HG03521 (cell line): ENCODE results near the gene PRKG1.
"Not testable (repeated sequence)": the region's sequence is repeated elsewhere in the genome, so short reads cannot be mapped to it uniquely, and the experiment has no call there.

Experiments
- ATAC-seq: cut with Tn5 transposase; IDR thresholded peaks from one replicate; pipeline ENCODE4 v1.9.1; 2021; ENCODE audit warnings: mild to moderate bottlenecking, moderate library complexity; ENCODE audit not compliant: unreplicated experiment

Gene PRKG1

DNA sequence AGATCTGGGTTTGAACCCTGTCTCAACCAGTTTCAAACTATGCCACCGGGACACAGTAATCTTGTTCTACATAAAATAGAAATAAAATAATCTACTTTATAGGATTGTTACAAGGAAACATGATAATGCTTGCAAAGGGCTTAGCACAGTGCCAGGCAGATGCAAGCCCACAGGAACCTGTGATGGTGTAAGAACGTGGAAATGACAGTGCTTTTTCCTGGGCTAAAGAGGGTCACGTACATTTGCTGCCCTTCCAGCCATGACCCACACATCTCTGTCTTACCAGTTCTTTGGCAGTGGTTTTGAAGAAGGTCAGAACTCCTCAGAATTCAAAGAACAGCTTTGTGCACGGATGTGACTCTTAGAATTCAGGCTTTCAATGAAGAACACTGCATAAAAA, 342.2 kb downstream of the PRKG1 start:
- ATAC-seq: no peak

DNA sequence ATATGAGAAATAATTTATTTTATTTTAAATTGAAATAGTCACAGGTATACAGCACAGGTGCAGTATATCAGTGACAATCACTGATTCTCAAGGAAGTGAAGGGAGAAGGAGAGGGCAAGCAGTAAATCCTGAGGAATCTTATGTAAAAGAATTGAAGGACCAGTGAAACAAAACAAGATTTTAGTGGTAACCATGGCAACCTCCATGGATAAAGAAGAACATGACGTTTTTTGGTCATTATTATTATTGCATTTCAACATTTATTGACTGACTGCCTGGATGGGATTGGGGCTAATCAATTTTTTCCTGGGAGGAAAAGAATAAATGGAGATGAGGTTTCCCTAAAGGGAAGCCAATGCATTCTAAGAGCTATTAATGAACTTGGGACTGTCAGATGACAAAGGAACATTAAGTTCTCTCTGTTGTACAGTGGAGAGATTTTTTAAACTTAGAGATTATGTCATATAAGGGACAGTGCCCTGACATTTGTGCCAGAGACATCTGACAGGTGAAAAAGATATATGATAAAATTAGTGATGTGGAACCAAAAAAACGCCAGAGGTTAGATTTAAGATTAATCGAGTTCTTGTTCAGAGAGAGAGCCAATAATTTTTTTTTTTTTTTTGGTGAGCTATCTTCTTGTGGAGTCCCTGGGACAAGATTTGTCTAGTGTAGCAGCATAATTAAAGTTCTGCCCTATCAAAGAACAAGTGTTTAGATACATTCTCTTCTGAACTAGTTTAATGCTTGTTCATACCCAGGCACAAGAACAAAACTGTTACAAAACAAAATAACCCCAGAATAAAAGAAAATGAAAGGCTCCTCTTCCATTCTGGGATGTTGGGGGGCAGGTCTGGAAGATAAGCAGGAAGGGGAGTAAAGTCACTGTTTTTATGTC, 345.2 kb downstream of the PRKG1 start:
- no peak for ATAC-seq

DNA sequence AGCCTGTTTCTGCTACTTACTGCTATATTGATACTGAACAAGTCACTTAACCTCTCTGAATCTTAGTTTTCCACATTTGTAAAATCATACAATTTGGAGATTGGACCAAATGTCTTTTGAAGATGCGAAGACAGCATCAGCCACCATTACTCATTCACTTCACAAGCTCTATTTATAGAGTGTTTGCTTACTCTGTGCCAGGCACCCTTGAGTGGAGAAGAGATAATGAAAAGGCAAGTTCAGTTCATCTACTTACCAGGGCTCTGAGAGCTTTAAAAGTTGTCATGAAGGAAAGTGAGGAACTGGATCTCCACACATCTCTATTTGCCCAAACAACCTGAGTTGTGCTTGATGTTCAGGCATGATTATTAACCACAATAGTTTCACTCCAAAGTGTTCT, 347.6 kb downstream of the PRKG1 start:
- ATAC-seq: no peak

DNA sequence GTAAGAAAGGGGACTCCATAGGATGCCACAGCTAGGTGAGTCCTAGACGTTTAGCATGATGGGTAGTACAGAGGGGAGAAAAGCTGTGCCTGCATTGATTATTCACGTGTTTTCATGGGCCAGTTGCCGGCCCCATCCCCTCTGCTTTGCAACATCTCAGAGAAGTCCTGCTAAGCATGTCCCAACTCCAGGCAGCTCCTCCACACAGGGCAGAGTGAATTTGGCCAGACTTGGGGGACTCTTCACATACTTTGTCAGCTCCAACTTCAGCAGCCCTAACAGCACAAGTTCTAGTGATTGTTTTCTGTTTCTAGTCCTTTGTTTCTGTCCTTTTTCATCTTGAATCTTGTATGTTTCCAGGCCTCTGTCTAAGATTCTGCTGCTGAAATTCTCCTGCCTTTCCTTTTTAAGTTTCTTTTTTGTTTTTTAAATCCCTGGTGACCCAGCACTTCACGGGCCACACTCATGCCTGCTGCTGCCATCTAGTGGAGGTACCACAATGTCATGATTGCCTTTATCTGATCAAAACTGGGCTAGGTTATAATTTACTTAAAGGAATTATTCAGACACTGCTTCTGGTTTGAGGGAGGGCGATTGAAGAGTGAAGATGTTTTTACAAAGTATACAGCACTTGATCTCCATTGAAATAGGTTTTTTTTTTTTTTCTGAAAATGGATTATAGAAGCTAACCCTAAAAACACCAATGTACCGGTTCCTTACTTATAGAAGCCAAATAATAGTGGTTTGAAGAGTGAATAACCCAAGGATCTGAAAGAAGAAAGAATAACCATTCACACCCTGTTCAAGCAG, 348.2 kb downstream of the PRKG1 start:
- ATAC-seq: peak; percentile 65

DNA sequence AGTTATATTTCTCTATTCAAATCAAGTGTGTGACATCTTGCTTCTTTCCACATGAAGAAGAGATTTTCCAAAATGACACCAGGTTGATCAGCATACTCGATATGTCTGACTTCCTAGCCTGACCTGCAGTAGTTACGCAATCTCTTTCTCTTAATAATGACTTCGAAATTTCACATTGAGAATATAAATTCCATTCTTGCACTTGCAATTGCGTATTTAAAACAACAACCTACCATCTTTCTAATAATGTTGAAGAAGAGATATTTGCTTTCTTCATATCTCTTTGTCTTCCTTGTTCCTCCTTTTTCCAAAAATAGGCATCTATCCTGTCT, 348.8 kb downstream of the PRKG1 start:
- ATAC-seq: no peak

DNA sequence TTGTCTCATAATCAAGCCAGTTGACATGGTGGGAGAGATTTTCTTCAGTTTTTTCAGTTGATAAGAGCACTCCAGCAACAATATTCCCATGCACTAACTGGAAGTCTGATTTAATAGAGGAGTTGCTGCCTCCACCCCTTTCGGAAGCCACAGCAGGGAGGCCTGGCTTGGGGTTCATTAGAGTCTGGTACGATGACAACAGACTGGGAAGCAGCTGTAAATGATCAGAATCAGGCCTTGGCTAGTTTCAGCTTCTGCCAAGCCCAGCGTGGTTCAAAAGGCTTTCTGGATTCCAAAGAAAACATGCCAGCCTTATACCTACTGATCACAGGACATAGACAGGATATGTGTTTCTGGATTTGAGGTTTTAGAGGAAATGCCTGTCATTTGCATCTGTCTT, 351.1 kb downstream of the PRKG1 start:
- no peak for ATAC-seq

DNA sequence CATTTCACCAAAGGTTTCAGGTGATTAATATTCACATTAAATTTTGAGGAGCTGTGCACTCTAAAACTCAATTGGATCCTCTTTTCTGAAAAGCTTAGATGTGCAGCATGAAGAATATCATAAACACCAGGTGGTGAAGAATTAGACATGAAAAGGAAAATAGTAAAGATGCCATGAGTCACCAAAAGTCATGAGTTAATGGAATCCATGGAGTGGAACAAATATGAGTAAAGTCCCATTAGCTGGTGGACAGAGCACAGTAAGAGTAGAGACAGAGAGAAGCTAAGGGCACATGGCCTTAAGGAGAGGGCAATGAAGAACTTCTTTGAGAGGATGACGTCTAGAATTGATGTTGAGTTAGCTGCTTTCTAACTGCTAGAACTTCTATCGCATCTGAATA, 353.5 kb downstream of the PRKG1 start:
- ATAC-seq: no peak

DNA sequence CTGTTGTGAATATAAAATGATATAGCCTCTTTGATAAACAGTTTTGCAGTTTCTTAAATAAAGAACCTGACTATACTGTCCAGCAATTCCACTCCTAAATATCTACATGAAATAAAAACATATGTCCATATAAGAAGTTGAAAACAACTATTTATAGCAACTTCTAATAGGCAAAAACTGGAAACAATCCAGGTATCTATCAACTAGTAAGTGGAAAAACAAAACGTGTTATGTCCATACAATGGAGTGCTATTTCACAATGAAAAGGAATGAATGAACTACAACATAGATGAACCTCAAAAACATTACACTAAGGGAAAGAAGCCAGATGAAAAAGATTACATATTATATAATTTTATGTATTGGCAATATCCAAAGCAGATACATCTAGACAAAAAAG, 356.2 kb downstream of the PRKG1 start:
- ATAC-seq: no peak

DNA sequence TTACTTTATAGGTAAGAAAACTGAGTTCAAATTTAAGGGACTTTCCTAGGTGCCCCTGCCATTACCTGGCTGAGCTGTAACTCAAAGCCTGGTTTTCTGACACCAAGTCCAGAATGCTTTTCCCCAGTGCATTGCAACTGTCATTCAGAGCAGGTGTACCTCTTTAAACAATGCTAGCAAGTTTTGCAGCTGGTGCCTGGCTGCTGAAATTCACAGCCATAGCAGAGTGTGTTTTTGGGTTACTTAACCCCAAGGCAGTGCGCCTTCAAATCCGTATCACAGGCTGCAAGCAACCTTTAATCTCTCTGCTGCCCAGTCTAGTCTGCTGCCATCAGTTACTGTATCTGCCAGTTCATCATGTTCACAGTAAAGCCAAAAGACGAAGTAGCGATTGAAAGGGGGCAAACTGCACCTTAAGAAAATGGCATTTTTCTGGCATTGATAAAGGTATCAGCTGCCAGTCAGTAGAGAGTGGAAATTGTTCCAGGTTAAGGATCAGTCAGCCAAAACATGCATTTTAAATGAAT, 359.7 kb downstream of the PRKG1 start:
- ATAC-seq: no peak

DNA sequence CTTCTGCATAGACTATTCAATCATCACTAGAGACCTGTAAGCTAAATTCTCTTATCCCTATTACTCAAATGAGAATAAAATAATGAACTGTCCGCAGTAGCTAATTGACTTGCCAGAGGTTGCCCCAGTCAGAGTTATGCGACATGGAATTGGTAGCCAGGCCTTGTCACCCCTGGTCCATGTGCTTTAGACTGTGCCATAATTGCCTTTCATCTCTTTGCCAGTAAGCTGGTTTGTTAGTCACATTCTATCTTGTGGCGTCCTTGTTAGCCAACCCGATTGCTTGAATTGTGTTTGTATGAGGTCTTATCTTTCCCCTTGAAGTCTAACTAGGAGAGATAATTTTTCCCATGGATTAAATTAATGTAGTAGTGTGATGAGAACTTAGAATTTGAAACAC, 362.5 kb downstream of the PRKG1 start:
- no peak for ATAC-seq

DNA sequence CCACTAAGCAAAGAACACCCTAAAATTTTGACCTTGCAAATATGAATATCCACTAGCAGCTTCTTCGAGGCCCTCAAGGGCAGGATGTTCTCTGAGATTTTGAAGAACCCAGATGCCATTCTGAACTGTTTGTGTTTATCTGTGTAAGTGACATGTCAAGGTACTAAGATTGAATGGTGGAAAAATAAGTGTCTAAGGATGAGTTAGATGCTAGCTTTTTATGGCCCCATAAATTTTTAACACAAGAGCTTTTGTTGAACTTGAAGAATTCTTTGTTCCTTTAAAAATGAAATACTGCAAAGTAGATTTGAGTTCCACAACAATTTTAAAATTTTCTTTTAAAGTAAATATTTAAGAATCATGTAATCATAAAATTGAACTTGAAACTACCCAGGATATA, 365.4 kb downstream of the PRKG1 start:
- no peak for ATAC-seq

DNA sequence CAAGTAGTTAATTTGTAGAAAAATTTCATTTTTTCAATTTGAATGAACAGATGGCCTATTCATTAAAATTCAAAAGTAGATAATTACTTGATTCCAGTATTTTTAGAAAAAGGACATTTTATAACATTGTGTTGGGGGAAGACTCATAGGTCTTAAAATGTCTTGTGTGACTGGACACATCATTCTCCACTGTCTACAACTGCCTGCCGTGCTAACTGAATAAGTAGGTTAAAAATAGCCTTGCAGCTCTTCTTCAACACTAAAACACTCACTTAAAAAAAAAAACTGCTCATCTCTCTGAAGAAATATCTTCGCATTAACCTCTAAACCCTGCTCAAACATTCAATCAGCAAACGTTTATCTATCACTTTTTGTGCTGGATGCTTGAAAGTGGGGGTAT, 371.3 kb downstream of the PRKG1 start:
- ATAC-seq: no peak

DNA sequence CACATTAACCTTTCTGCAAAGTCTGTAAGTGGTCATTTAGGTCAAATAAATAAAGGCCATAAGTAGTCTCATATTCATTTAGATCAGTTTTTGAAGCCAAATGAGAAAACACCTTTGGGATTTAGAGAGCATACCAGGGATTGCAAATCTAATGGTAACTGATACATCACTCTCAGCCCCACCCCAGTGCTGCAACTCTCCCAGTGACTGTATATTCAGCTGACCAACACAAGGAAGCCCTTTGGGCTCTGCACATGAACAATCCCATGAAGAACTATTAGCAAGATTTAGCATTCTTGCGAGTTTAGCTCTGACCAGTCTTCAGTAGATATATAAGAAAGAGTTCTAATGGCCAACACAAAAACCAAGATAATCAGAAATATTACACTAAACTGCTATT, 372.8 kb downstream of the PRKG1 start:
- no peak for ATAC-seq

DNA sequence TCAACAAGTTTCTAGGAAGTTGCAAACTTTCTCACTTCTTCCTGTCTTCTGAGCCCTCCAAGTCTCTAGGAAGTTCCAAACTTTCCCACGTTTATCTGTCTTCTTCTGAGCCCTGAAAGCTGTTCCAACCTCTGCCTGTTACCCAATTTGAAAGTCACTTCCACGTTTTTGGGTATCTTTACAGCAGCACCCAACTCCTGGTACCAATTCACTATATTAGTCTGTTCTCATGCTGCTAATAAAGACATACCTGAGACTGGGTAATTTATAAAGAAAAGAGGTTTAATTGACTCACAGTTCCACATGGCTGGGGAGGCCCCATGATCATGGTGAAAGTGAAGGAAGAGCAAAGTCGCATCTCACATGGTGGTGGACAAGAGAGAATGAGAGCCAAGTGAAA, 381.5 kb downstream of the PRKG1 start:
- not testable (repeated sequence) for ATAC-seq

DNA sequence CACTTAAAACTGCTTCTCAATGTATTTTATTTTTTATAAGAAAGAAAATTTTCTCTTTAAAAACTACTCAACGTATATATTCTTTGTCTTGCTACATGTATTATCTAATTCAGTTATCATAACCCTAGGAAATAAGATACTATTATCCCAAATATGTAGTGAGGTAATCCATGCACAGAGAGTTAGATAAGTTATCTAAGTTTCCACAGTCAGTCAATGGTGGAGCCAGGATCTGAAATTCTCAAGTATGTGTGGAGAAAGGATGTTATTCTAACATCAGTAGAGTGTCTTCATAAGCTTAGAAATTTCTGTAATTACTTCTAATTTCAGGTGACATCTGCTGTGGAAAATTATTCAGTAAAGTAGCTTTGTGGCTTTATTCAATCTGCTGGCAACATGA, 385.2 kb downstream of the PRKG1 start:
- no peak for ATAC-seq

DNA sequence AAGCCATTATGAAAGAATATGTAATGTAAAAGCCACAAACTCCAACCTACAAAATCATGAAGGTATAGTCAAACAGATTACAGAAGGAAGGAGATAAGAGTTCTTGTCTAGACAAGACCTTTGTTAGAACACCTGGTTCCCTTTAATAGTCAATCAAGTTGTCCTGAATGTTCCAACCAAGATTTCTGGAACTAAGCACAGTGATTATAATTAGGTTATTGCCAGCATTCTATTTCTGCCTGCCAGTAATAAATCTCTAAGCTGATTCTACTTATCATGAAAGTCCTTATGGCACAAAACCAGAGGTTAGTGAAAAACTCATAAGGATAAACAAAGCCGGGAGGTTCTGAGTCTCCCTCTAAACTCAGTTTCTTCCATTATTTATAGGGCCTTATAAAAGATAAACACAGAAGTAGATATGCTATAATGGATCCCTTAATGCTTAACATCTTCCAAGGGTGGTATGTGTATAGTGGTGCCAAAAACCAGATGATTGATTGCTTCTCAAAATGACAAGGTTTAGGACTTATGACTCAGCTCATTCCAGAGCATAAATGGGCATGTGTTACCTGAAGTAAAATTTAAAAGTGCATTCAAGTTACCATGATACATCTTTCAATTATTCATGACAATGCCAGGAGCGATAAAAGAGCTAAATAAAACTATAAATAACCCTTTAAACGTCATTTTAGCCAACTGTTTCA, 387.9 kb downstream of the PRKG1 start:
- no peak for ATAC-seq

DNA sequence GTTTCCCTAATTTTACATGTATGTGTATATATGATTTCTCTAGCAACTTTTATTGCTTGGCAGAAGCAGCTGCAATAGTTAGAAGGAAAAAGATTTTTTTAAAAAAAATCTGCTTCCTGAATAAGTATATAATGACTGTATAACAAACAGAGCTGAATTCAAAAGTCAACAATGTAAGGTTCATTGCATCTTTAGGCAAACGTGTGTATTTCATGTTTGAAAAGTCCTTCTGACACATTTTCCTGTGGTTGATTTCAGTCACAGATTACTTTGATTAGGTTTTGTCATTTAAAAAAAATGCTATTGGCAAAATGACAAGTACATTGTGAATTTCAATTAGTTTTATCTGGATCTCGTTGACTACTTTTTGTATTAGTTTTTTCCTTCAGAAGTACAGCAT, 394.1 kb downstream of the PRKG1 start:
- no peak for ATAC-seq

DNA sequence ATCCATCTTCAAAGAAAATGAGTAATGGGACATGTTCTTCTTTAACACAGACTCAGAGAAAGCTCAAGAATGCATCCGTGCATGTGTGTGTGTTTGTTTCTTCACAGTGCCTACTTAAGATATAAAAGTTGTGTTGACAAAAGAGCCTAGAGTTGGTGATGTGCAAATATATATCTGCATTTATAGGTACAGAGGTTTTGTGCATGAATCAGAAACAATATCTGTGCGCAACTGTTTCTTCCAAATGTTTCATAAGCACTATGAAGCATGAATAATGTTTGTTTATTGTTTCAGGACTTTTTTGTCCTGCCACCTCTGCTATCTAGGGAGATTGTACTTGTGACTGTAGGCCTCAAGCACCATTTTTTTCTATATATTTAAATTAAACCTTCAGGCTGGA, 395.4 kb downstream of the PRKG1 start:
- ATAC-seq: no peak

DNA sequence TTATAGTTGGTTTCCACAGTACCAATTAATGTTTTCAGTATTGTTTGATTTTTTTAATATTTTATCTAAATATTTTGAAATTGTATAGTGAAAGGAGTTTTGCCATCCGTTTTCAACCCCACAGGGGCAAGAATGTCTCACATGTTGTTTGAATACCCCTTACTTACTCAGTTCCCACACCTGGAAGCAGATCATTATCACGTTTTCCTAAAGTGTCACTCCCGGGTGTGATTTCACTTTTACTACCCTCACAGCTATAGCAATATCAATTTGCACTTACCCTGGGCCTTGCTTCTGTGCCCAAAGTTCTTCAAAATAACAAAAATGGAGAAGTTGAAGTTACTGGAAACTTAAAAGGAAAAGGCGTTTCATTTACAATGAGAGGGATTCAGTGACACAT, 397.0 kb downstream of the PRKG1 start:
- no peak for ATAC-seq

DNA sequence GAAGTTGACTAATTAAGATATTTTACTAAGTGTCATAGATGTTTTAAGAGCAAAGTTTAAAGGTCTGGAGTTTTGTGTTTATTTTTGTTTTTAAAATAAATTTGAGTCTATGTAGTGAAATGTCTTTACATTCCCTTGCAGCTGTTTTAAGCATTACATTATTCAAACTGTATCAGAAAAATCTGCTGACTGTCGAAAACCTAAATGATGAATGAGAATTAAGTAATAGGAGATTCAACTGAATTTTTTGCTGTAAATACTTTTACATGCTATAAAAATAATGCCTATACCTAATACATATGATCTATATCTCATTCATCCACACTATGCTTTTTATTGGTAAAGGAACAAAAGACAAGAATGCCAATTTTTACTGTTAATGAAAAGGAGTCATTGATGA, 397.9 kb downstream of the PRKG1 start:
- ATAC-seq: no peak

DNA sequence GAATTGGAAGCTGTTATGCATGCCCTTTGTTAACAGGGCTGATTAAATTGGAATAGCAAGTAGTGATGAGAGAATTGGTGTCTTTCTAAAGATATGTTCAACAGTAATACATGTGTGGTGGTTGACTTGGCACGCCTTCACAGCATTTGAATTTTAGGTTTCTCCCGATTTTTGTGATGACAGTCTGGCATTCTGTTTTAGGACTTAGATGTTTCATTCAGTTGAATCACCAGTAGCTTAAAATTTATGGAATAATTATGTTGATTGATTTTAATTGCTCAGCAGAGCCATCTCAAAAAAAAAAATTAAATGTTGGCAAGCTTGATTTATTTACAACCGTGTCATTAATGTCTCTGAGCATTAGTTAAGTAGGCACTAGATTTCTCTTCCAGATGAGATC, 405.4 kb downstream of the PRKG1 start:
- no peak for ATAC-seq

DNA sequence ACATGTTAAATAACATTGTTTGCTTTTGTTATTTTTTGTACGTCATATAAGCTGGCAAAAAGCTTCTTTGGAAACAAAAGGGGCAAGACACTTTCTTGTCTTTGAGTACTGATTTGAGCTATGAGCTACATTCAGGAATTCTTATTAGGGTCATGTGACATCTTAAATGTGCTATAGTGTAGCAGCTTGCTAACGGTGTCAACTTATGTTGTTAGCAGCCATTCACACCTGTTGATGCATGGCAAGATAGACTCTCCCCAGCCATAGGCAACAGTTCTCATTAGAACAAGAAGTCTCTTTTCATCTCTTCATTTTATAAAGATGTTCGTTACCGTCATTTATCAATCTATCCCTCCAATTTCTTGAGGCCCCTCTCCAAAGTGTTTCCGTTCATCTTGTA, 411.4 kb downstream of the PRKG1 start:
- no peak for ATAC-seq
